NCI-H82 (cell line): Measurements from ENCODE around the gene CERS6.

Experiments
- DNase-seq: peaks from one replicate; lab custom pipeline; 2025; lab: John Stamatoyannopoulos, UW

Gene CERS6

GRCh38 chr2:168443818-168444217 lies 12.3 kb upstream of the CERS6 start:
- DNase-seq: peak; percentile 17

- no peak for DNase-seq
Observed at GRCh38 chr2:168445960-168446359, 10.1 kb upstream of the CERS6 start.

- no peak for DNase-seq
Observed at GRCh38 chr2:168448980-168449379, 7.1 kb upstream of the CERS6 start.

GRCh38 chr2:168449419-168449818 lies 6.7 kb upstream of the CERS6 start:
- DNase-seq: no peak

- DNase-seq: no peak
Observed at GRCh38 chr2:168450171-168450570, 5.9 kb upstream of the CERS6 start.

GRCh38 chr2:168450732-168451131 lies 5.3 kb upstream of the CERS6 start:
- DNase-seq: no peak

GRCh38 chr2:168452781-168453180 lies 3.3 kb upstream of the CERS6 start:
- DNase-seq: no peak

GRCh38 chr2:168453404-168453803 lies 2.7 kb upstream of the CERS6 start:
- DNase-seq: no peak

GRCh38 chr2:168454737-168455644 lies 1.1 kb upstream of the CERS6 start:
- DNase-seq: no peak

- DNase-seq: peak; percentile 77
Observed at GRCh38 chr2:168456521-168457189, 583 bp downstream of the CERS6 start.

GRCh38 chr2:168457190-168457895 lies 1.3 kb downstream of the CERS6 start:
- peak; percentile 27 for DNase-seq

GRCh38 chr2:168458139-168458538 lies 2.1 kb downstream of the CERS6 start:
- no peak for DNase-seq

GRCh38 chr2:168459256-168459655 lies 3.2 kb downstream of the CERS6 start:
- DNase-seq: no peak

GRCh38 chr2:168460571-168460970 lies 4.5 kb downstream of the CERS6 start:
- DNase-seq: no peak

GRCh38 chr2:168461178-168461941 lies 5.3 kb downstream of the CERS6 start:
- DNase-seq: no peak

- DNase-seq: no peak
Observed at GRCh38 chr2:168461942-168462331, 5.9 kb downstream of the CERS6 start.

- no peak for DNase-seq
Observed at GRCh38 chr2:168462543-168463045, 6.5 kb downstream of the CERS6 start.

- DNase-seq: peak; percentile 56
Observed at GRCh38 chr2:168465594-168465993, 9.5 kb downstream of the CERS6 start.

- DNase-seq: peak; percentile 95
Observed at GRCh38 chr2:168466190-168466737, 10.2 kb downstream of the CERS6 start.

- DNase-seq: no peak
Observed at GRCh38 chr2:168466834-168467565, 10.9 kb downstream of the CERS6 start.

- DNase-seq: no peak
Observed at GRCh38 chr2:168467729-168468128, 11.7 kb downstream of the CERS6 start.
